Raji (cell line): ENCODE results near the gene GJB3.

ENCODE experiments used
- POLR2A ChIP-seq: IDR thresholded peaks from 2 replicates; pipeline ENCODE4 v1.6.1; 2011; ENCODE audit warnings: low read depth, low read length, control low read depth; ENCODE audit not compliant: insufficient read depth

The GJB3 gene

GRCh38 chr1:34757386-34757785 lies 23.6 kb upstream of the GJB3 start:
- no peak for TF ChIP-seq POLR2A

- TF ChIP-seq POLR2A = no peak
Measured at GRCh38 chr1:34758751-34759150, 22.3 kb upstream of the GJB3 start.

- no peak for TF ChIP-seq POLR2A
Measured at GRCh38 chr1:34759503-34760357, 21.3 kb upstream of the GJB3 start, which contains the start of gene GJB4. Gene GJB4, plus strand, starts transcription at chr1:34759740. Its CDS starts 1,515 bp downstream, at chr1:34761255.

- TF ChIP-seq POLR2A = no peak
Measured at GRCh38 chr1:34761176-34761761, 19.7 kb upstream of the GJB3 start.

- TF ChIP-seq POLR2A = no peak
Measured at GRCh38 chr1:34761776-34762307, 19.2 kb upstream of the GJB3 start.

- no peak for TF ChIP-seq POLR2A
Measured at GRCh38 chr1:34762474-34763141, 18.4 kb upstream of the GJB3 start.

GRCh38 chr1:34763142-34763781 lies 17.8 kb upstream of the GJB3 start:
- no peak for TF ChIP-seq POLR2A

GRCh38 chr1:34768856-34769255 lies 12.2 kb upstream of the GJB3 start:
- TF ChIP-seq POLR2A = no peak

GRCh38 chr1:34770891-34771504 lies 10.0 kb upstream of the GJB3 start:
- no peak for TF ChIP-seq POLR2A

- TF ChIP-seq POLR2A = no peak
Measured at GRCh38 chr1:34771573-34772371, 9.2 kb upstream of the GJB3 start.

- no peak for TF ChIP-seq POLR2A
Measured at GRCh38 chr1:34774957-34775356, 6.1 kb upstream of the GJB3 start.

- TF ChIP-seq POLR2A = no peak
Measured at GRCh38 chr1:34776911-34777310, 4.1 kb upstream of the GJB3 start.

- TF ChIP-seq POLR2A = no peak
Measured at GRCh38 chr1:34777519-34778321, 3.3 kb upstream of the GJB3 start.
